Measurements from ENCODE around the gene TSPO2. TPM values are rescaled to one million over a fixed set of nuclear protein-coding genes. Genes with fewer than 3 reads are reported as not detected.

The TSPO2 gene
- total RNA-seq, 1 donor from 2014 or later, result not detected

DNA sequence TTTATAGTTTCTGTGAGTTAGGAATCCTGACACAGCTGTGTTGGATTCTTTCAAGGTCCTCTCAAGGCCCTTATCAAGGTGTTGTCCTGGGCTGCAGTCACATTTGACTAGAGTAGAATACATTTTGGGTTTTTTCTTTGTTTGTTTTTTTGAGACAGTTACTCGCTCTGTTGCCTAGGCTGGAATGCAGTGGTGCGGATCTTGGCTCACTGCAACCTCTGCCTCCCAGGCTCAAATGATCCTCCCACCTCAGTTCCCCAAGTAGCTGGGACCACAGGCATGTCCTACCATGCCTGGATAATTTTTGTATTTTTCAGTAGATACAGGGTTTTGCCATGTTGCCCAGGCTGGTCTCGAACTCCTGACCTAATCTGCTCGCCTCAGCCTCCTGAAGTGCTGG, 46.2 kb downstream of the TSPO2 start:
- TF ChIP-seq, protein P1, sequence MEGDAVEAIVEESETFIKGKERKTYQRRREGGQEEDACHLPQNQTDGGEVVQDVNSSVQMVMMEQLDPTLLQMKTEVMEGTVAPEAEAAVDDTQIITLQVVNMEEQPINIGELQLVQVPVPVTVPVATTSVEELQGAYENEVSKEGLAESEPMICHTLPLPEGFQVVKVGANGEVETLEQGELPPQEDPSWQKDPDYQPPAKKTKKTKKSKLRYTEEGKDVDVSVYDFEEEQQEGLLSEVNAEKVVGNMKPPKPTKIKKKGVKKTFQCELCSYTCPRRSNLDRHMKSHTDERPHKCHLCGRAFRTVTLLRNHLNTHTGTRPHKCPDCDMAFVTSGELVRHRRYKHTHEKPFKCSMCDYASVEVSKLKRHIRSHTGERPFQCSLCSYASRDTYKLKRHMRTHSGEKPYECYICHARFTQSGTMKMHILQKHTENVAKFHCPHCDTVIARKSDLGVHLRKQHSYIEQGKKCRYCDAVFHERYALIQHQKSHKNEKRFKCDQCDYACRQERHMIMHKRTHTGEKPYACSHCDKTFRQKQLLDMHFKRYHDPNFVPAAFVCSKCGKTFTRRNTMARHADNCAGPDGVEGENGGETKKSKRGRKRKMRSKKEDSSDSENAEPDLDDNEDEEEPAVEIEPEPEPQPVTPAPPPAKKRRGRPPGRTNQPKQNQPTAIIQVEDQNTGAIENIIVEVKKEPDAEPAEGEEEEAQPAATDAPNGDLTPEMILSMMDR (IDR thresholded peaks at IDR 0.05), result no peak
- Histone ChIP-seq H3K4me3 (no peak overlapping the region), H3K27me3 (ENCODE audit: low read depth) (no peaks in the 10 kb centered on the region), H3K36me3 (peaks cover 98% of the 10 kb centered on the region), H3K27ac (no peak overlapping the region), H3K9me3 (no peaks in the 10 kb centered on the region), H3K4me1 (no peaks in the 10 kb centered on the region)
- ATAC-seq (no peak), DNase-seq (no peak)
- intact Hi-C loops (cut with DNase I), result no loop called here

DNA sequence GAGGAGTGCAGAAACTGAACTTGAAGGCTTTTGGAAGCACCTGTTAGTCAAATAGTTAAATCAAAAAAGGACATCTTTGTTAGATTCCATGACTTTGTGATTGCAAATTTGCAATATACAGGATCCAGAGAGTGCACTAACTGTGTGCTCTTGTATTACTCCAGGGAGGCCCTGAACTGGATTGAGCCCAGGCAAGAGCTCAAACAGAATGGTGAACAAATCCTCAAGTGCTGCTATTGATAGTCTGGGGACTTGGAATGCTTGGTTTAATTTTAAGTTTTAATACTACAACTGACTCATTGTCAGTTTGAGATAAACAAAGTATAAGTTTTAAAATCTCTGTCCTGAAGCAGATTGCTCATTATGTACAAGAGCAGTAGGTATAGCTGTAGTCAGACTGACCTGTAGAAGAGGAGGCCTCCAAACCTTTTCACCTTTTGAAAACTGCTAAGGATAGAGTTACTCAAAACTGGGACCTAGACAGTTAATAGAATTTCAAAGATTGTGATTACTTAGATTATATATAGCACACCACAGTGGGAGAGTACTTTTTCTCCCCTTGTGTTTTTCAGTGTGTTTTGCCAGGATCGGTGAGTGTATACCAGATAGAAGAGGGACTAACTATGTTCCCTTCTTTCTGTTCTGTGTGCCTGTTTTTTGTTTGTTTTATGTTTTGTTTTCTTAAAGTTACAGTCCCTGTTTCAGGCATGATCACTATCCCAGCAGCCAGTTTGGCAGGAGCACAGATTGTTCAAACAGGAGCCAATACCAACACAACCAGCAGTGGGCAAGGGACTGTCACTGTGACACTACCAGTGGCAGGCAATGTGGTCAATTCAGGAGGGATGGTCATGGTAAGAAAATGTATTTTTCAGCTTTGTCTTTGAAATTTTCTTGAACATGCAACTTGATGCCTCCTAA, 48.8 kb downstream of the TSPO2 start:
- intact Hi-C loops (cut with DNase I), result no loop called here
- no peak overlapping the region for H3K4me3 ChIP-seq
- H3K27ac ChIP-seq, result no peak overlapping the region
- DNase-seq (no peak), ATAC-seq (no peak)
- no peaks in the 10 kb centered on the region for H3K9me3 ChIP-seq
- peaks cover 98% of the 10 kb centered on the region for H3K36me3 ChIP-seq
- TF ChIP-seq, protein P1 (IDR thresholded peaks at IDR 0.05), result no peak
- no peaks in the 10 kb centered on the region for H3K4me1 ChIP-seq
- no peaks in the 10 kb centered on the region for H3K27me3 ChIP-seq (ENCODE audit: low read depth)

DNA sequence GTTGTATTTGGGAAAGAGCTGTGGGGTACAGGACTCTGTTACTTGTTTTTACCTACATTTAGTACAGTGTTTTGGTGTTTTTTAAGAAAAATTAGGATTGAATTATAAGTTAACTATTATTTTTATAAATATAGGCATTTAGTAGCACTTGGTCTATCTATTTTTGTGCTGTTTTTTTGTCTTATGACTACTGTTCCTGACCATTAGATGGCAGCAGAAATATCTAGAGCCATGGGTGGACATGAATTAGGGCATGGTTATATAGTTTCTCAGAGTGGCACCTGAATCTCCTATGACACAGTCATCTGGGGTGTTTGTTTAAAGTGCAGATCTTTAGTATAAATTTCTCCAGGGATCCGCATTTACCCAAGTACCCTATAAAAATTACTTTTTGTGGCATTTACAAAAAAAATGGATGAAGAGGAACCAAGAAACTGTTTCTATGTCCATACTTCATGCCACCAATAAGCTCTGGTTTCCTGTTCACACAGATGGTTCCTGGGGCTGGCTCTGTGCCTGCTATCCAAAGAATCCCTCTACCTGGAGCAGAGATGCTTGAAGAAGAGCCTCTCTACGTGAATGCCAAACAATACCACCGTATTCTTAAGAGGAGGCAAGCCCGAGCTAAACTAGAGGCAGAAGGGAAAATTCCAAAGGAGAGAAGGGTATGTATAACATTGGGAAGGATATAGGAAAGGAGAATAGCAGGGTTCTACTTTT, 50.3 kb downstream of the TSPO2 start:
- TF ChIP-seq, protein P1 (IDR thresholded peaks at IDR 0.05), result peak; percentile 19
- Histone ChIP-seq H3K27ac (no peak overlapping the region), H3K4me3 (no peak overlapping the region), H3K9me3 (no peaks in the 10 kb centered on the region), H3K36me3 (peaks cover 99% of the 10 kb centered on the region), H3K4me1 (no peaks in the 10 kb centered on the region), H3K27me3 (ENCODE audit: low read depth) (no peaks in the 10 kb centered on the region)
- ATAC-seq (no peak), DNase-seq (no peak)
- intact Hi-C loops (cut with DNase I), result no loop called here

DNA sequence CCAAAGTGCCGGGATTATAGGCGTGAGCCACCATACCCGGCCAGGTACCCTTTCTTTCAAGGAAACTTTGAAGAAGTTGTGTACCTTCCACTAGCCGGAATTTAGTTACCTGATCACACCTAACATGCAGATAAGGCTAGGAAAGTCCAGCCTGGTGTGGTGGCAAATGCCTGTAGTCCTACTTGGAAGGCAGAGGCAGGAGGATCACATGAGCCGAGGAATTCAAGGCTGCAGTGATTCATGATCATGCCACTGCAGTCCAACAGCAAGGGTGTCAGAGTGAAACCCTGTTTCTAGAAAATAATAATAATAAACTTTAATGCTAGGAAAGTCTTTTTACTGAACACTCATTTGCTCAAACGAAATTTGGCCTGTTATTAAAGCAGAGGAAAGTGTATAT, 51.5 kb downstream of the TSPO2 start:
- DNase-seq (no peak), ATAC-seq (no peak)
- intact Hi-C loops (cut with DNase I), result no loop called here
- Histone ChIP-seq H3K27ac (no peak overlapping the region), H3K27me3 (ENCODE audit: low read depth) (no peaks in the 10 kb centered on the region), H3K9me3 (no peaks in the 10 kb centered on the region), H3K36me3 (peaks cover 99% of the 10 kb centered on the region), H3K4me1 (no peaks in the 10 kb centered on the region), H3K4me3 (no peak overlapping the region)
- TF ChIP-seq, protein P1 (IDR thresholded peaks at IDR 0.05), result no peak

Other genes with a start within 250 kb of the TSPO2 start
- gene UNC5CL, start 3.2 kb upstream of the TSPO2 start, total RNA-seq, result 1.1 TPM
- 0.65 TPM for gene APOBEC2, start 10.7 kb downstream of the TSPO2 start, total RNA-seq
- 28.7 TPM for gene OARD1, start 29.9 kb downstream of the TSPO2 start, total RNA-seq
- 21.0 TPM for gene NFYA, start 30.5 kb downstream of the TSPO2 start, total RNA-seq
- 2.0 TPM for gene TREML1, start 111.9 kb downstream of the TSPO2 start, total RNA-seq
- gene TREM2, start 120.6 kb downstream of the TSPO2 start, total RNA-seq, result 58.5 TPM
- 1.4 TPM for gene TREML2, start 158.7 kb downstream of the TSPO2 start, total RNA-seq
- gene TREML4, start 185.9 kb downstream of the TSPO2 start, total RNA-seq, result not detected
- gene TREM1, start 244.2 kb downstream of the TSPO2 start, total RNA-seq, result 160 TPM

Data from lower lobe of right lung (tissue), 2 donors.